GM21447 (cell line): Measurements from ENCODE around the gene KLHL20.
A peak's percentile ranks its signal among the peaks of the same experiment; 100 is the strongest.
"Not testable (repeated sequence)": the region's sequence is repeated elsewhere in the genome, so short reads cannot be mapped to it uniquely, and the experiment has no call there.

ENCODE experiments used
- ATAC-seq: cut with Tn5 transposase; IDR thresholded peaks from one replicate; pipeline ENCODE4 v1.9.1; 2021; ENCODE audit not compliant: unreplicated experiment

Gene KLHL20

GRCh38 chr1:173714759-173715537 lies at the start of gene KLHL20:
TSS of gene KLHL20 (plus strand) at chr1:173714981. CDS start at chr1:173716044, 1,063 bp downstream.
- ATAC-seq: peak; percentile 92

- no peak for ATAC-seq
These were observed 48.1 kb upstream of the KLHL20 start for GRCh38 chr1:173666646-173667045.

- no peak for ATAC-seq
These were observed 45.3 kb upstream of the KLHL20 start, which contains the start of gene ANKRD45 for GRCh38 chr1:173669491-173669941. TSS of gene ANKRD45 (minus strand) at chr1:173669851. CDS start at chr1:173659418, 10,433 bp downstream.

GRCh38 chr1:173674496-173674895 lies 40.3 kb upstream of the KLHL20 start:
- ATAC-seq: not testable (repeated sequence)

- not testable (repeated sequence) for ATAC-seq
These were observed 34.6 kb upstream of the KLHL20 start for GRCh38 chr1:173680152-173680551.

GRCh38 chr1:173682184-173682583 lies 32.6 kb upstream of the KLHL20 start:
- no peak for ATAC-seq

- ATAC-seq: not testable (repeated sequence)
These were observed 30.9 kb upstream of the KLHL20 start for GRCh38 chr1:173683838-173684237.

GRCh38 chr1:173685121-173685520 lies 29.7 kb upstream of the KLHL20 start:
- ATAC-seq: not testable (repeated sequence)

- ATAC-seq: no peak
These were observed 26.5 kb upstream of the KLHL20 start for GRCh38 chr1:173688300-173688699.

GRCh38 chr1:173693238-173693637 lies 21.5 kb upstream of the KLHL20 start:
- no peak for ATAC-seq

GRCh38 chr1:173701299-173701698 lies 13.5 kb upstream of the KLHL20 start:
- not testable (repeated sequence) for ATAC-seq

GRCh38 chr1:173702736-173703135 lies 12.0 kb upstream of the KLHL20 start:
- no peak for ATAC-seq

- ATAC-seq: no peak
These were observed 9.7 kb upstream of the KLHL20 start for GRCh38 chr1:173705117-173705516.

- no peak for ATAC-seq
These were observed 6.0 kb upstream of the KLHL20 start for GRCh38 chr1:173708787-173709186.

- ATAC-seq: no peak
These were observed 381 bp upstream of the KLHL20 start for GRCh38 chr1:173714441-173714758.

- ATAC-seq: no peak
These were observed 710 bp downstream of the KLHL20 start for GRCh38 chr1:173715538-173715844.

- ATAC-seq: no peak
These were observed 2.5 kb downstream of the KLHL20 start for GRCh38 chr1:173717238-173717637.

GRCh38 chr1:173731331-173731730 lies 16.6 kb downstream of the KLHL20 start:
- not testable (repeated sequence) for ATAC-seq

- ATAC-seq: no peak
These were observed 19.1 kb downstream of the KLHL20 start for GRCh38 chr1:173733912-173734311.

- ATAC-seq: not testable (repeated sequence)
These were observed 21.3 kb downstream of the KLHL20 start for GRCh38 chr1:173736104-173736503.

GRCh38 chr1:173742203-173742886 lies 27.6 kb downstream of the KLHL20 start:
- ATAC-seq: no peak

GRCh38 chr1:173744651-173745050 lies 29.9 kb downstream of the KLHL20 start:
- no peak for ATAC-seq
